Psoas muscle (tissue), 8 donors: ENCODE data around the gene ACYP2. TPM values are rescaled to one million over a fixed set of nuclear protein-coding genes. Genes with fewer than 3 reads are reported as not detected.

Experiments used
- ATAC-seq, 4 donors: fragments of 200-7000 bp; cut with Tn5 transposase; one replicate each; pipeline ENCODE4 v1.9.1; 2020; ENCODE audit warnings: moderate library complexity in 3 of 4, mild to moderate bottlenecking in 2 of 4
- DNase-seq, 2 donors: peaks; one replicate each; pipeline ENCODE4 v3.0.0-alpha.2; 2020
- H3K27ac ChIP-seq: fragments of 200-600 bp; one replicate; pipeline ENCODE4 v1.8.0; 2022
- H3K27me3 ChIP-seq, 3 donors: fragments of 200-600 bp in 1 of 3; one replicate each; pipeline versions ENCODE4 v1.6.1 to v1.8.0; 2013 to 2022; ENCODE audit warnings: low read length in 2 of 3, mild to moderate bottlenecking in 2 of 3, moderate library complexity in 1 of 3; ENCODE audit not compliant: insufficient read depth in 3 of 3
- H3K36me3 ChIP-seq, 2 donors: fragments of 200-600 bp in 1 of 2; one replicate each; pipeline versions ENCODE4 v1.6.1 to v1.8.0; 2013 to 2022; ENCODE audit warnings: low read depth in 1 of 2, mild to moderate bottlenecking in 1 of 2, moderate library complexity in 1 of 2; ENCODE audit not compliant: insufficient read depth in 1 of 2
- H3K4me1 ChIP-seq: fragments of 200-600 bp; one replicate; pipeline ENCODE4 v1.8.0; 2022
- H3K4me3 ChIP-seq: fragments of 200-600 bp; one replicate; pipeline ENCODE4 v1.8.0; 2022; ENCODE audit warnings: mild to moderate bottlenecking
- H3K9me3 ChIP-seq: fragments of 200-600 bp; one replicate; pipeline ENCODE4 v1.8.0; 2022
- WGBS, 3 donors: extraction: QIAGEN DNeasy Blood & Tissue Kit; methylation state at CpG; one replicate each; pipeline versions ENCODE4 v1.1.6 to v1.1.7; 2013; 5-methylcytosine and 5-hydroxymethylcytosine counted together
- intact Hi-C, 2 donors: fragments of 100-400 bp; cut with DNase I; formaldehyde crosslinking; loops; one replicate each; pipeline versions ENCODE4 v1.11.0 to v1.14.2; 2022
- polyA plus RNA-seq, 3 donors: library from polyadenylated mRNA; stranded (reverse); fragments of 200-250 nt; gene quantifications; one replicate each; pipeline ENCODE4 v1.2.3, GENCODE V29; 2013
- total RNA-seq, 4 donors: library from RNA; stranded (reverse); fragmentation: NEBNext Ultra II Directional in 2 of 4; extraction: Animal tissue kit (Norgen Biotek cat#: 25700) in 2 of 4; gene quantifications; one replicate each; pipeline versions ENCODE4 v1.2.1 to v1.2.4, GENCODE V29; 2021 to 2023
- TF ChIP-seq, protein P1 (sequence below): fragments of 200-600 bp; IDR thresholded peaks from one replicate; pipeline ENCODE4 v1.8.0; 2022; ENCODE audit warnings: antibody characterized with exemption
- donor health status: healthy with polysubstance abuse.
- donor health status: DM: no; HTN: no; CAD: no; lungs with moderate emphysema.
- donor health status: Bipolar disorder and iron deficiency.
- donor health status: healthy.
- donor health status: DM: yes; HTN: yes; CAD: no.
- donor health status: DM: no; HTN: no; CAD: no.
- donor health status: DM: no; HTN: no; CAD: no.
- donor health status: DM: yes; HTN: yes; CAD: no.

The ACYP2 gene
- total and polyA plus RNA-seq, 7 donors, result 73.5 to 231 (median 108) TPM

DNA sequence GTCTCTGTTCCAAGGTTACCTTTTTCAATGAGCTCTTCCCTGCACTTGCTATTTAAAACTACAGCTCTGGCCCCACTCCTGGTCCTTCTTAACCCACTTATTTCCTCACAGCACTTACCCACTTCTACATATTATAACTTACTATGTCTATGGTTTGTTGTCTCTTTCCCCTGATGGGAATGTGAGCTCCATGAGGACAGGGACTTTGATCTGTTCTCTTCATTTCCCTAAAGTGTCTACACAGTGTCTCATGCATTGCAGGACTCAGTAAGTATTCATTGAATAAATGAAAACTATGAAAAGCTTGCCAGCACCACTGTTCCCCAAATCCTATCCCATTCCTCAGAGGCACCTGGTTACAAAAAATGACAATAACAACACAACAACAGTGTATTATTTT, 18.3 kb upstream of the ACYP2 start:
- Histone ChIP-seq H3K36me3 (no peaks in the 10 kb centered on the region), H3K27me3 (no peaks in the 10 kb centered on the region), H3K4me3 (no peak overlapping the region), H3K9me3 (no peaks in the 10 kb centered on the region), H3K4me1 (peaks cover 6% of the 10 kb centered on the region), H3K27ac (no peak overlapping the region)
- intact Hi-C loops, result no loop called here
- TF ChIP-seq, protein P1, sequence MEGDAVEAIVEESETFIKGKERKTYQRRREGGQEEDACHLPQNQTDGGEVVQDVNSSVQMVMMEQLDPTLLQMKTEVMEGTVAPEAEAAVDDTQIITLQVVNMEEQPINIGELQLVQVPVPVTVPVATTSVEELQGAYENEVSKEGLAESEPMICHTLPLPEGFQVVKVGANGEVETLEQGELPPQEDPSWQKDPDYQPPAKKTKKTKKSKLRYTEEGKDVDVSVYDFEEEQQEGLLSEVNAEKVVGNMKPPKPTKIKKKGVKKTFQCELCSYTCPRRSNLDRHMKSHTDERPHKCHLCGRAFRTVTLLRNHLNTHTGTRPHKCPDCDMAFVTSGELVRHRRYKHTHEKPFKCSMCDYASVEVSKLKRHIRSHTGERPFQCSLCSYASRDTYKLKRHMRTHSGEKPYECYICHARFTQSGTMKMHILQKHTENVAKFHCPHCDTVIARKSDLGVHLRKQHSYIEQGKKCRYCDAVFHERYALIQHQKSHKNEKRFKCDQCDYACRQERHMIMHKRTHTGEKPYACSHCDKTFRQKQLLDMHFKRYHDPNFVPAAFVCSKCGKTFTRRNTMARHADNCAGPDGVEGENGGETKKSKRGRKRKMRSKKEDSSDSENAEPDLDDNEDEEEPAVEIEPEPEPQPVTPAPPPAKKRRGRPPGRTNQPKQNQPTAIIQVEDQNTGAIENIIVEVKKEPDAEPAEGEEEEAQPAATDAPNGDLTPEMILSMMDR, result no peak
- no peak for ATAC-seq
- DNase-seq, result no peak

DNA sequence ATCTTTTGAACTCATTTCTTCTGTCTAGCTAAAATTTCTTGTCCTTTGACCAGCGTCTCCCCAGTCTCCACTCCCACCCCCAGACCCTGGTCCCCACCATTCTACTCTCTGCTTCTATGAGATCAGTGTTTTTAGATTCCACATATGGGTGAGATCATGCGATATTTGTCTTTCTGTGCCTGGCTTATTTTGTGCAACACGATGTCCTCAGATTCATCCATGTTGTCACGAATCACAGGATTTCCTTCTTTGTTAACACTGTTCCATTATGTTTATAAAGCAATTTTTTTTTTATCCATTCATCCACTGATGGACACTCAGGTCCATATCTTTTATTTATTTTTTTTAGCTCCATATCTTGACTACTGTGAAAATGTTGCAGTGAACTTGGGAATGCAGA, 16.0 kb upstream of the ACYP2 start:
- H3K9me3 ChIP-seq, result no peaks in the 10 kb centered on the region
- ATAC-seq (no peak), DNase-seq (no peak)
- intact Hi-C loops, result no loop called here
- 90 to 93% (median 91%) methylated on average over 4 of the region's 4 CpGs for WGBS, 3 donors
- TF ChIP-seq, protein P1, result no peak
- H3K27me3 ChIP-seq, result no peaks in the 10 kb centered on the region
- H3K4me3 ChIP-seq, result no peak overlapping the region
- no peak overlapping the region for H3K27ac ChIP-seq
- peaks cover 6% of the 10 kb centered on the region for H3K4me1 ChIP-seq
- no peaks in the 10 kb centered on the region for H3K36me3 ChIP-seq

DNA sequence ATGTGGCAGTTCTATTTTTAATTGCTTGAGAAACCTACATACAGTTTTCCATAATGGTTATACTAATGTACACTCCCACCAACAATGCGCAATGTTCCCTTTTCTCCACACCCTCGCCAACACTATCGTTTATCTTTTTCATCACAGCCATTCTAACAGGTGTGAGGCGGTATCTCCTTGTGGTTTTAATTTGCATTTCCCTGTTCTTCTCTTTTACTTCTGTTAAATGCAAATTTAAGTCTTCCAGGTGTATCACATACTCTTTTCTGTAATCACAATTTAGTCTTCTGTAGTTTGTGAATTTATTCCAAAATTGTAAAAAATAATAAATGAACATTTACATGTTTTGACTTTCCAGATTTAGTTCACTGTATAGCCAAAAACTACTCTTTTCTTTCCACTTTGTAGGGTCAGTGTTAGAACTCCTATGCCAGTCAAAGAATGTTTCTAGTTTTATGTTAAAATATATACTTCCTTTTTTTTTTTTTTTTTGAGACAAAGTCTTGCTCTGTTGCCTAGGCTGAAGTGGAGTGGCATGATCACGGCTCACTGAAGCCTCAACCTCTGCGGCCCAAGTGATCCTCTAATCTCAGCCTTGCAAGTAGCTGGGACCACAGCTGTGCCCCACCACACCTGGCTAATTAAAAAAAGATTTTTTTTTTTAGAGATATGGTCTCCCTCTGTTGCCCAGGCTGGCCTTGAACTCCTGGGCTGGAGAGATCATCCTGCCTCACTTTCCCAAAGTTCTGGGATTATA, 15.4 kb upstream of the ACYP2 start:
- Histone ChIP-seq H3K27ac (no peak overlapping the region), H3K36me3 (no peaks in the 10 kb centered on the region), H3K4me1 (peaks cover 6% of the 10 kb centered on the region), H3K9me3 (no peaks in the 10 kb centered on the region), H3K4me3 (no peak overlapping the region), H3K27me3 (no peaks in the 10 kb centered on the region)
- DNase-seq, result no peak
- TF ChIP-seq, protein P1, result no peak
- intact Hi-C loops, result loop anchor here (10.0 kb wide), 3 partner anchors 395 to 605 kb away; no protein-coding TSS in a partner anchor
- no peak for ATAC-seq
- WGBS, 3 donors, result 94 to 95% (median 95%) methylated on average over 6 of the region's 6 CpGs

DNA sequence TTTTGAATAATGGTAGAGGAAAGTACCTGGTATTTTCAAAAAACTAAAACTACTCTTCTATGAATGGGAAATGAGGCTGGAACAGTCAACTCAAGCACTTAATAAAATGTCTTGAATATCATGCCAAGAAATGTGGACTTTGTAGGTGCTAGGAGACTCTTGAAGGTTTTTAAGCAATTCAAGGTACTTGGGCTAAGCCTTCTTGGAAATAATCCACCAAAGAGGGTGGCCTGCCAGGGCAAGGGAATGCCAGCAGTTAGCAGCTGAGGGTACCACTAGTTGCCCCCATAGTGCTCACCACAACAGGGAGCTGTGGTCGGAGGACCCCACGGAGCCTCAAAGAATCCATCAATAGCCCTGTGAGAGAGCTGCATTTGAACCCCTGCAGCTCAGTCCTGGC, 14.6 kb upstream of the ACYP2 start:
- Histone ChIP-seq H3K9me3 (no peaks in the 10 kb centered on the region), H3K27me3 (no peaks in the 10 kb centered on the region), H3K4me3 (no peak overlapping the region), H3K27ac (no peak overlapping the region), H3K4me1 (peaks cover 6% of the 10 kb centered on the region), H3K36me3 (no peaks in the 10 kb centered on the region)
- TF ChIP-seq, protein P1, result no peak
- intact Hi-C loops, result loop anchor here (10.0 kb wide), 3 partner anchors 394 to 604 kb away; no protein-coding TSS in a partner anchor
- ATAC-seq (no peak), DNase-seq (no peak)
- 83 to 96% (median 91%) methylated on average over 2 of the region's 2 CpGs for WGBS, 3 donors
